HG02981 (cell line): ENCODE data around the gene GYPE.
"Not testable (repeated sequence)": the region's sequence is repeated elsewhere in the genome, so short reads cannot be mapped to it uniquely, and the experiment has no call there.

Experiments used
- ATAC-seq: cut with Tn5 transposase; IDR thresholded peaks from one replicate; pipeline ENCODE4 v1.9.1; 2021; ENCODE audit warnings: mild to moderate bottlenecking, moderate library complexity; ENCODE audit not compliant: unreplicated experiment

The GYPE gene

GRCh38 chr4:143905440-143905839 lies at the start of gene GYPE:
Gene GYPE (minus strand): TSS chr4:143905559. CDS start chr4:143905507, 52 bp downstream.
- not testable (repeated sequence) for ATAC-seq

GRCh38 chr4:143951458-143951972 lies 46.2 kb upstream of the GYPE start:
- not testable (repeated sequence) for ATAC-seq

- ATAC-seq: not testable (repeated sequence)
These were observed 45.6 kb upstream of the GYPE start for GRCh38 chr4:143950967-143951366.

- ATAC-seq: not testable (repeated sequence)
These were observed 44.8 kb upstream of the GYPE start for GRCh38 chr4:143950185-143950584.

- not testable (repeated sequence) for ATAC-seq
These were observed 42.1 kb upstream of the GYPE start for GRCh38 chr4:143947493-143947892.

- ATAC-seq: not testable (repeated sequence)
These were observed 35.3 kb upstream of the GYPE start for GRCh38 chr4:143940708-143941107.

- ATAC-seq: no peak
These were observed 34.2 kb upstream of the GYPE start for GRCh38 chr4:143939528-143939927.

- not testable (repeated sequence) for ATAC-seq
These were observed 33.5 kb upstream of the GYPE start for GRCh38 chr4:143938890-143939289.

GRCh38 chr4:143921181-143921580 lies 15.8 kb upstream of the GYPE start:
- ATAC-seq: no peak

GRCh38 chr4:143916485-143916884 lies 11.1 kb upstream of the GYPE start:
- ATAC-seq: not testable (repeated sequence)

GRCh38 chr4:143912478-143912877 lies 7.1 kb upstream of the GYPE start:
- ATAC-seq: not testable (repeated sequence)

- peak; percentile 58 for ATAC-seq
These were observed 6.4 kb upstream of the GYPE start for GRCh38 chr4:143911528-143912417.

GRCh38 chr4:143910906-143911305 lies 5.5 kb upstream of the GYPE start:
- not testable (repeated sequence) for ATAC-seq

GRCh38 chr4:143907811-143908210 lies 2.5 kb upstream of the GYPE start:
- peak; percentile 48 for ATAC-seq

- not testable (repeated sequence) for ATAC-seq
These were observed 928 bp downstream of the GYPE start for GRCh38 chr4:143904431-143904830.

GRCh38 chr4:143890323-143890722 lies 15.0 kb downstream of the GYPE start:
- ATAC-seq: not testable (repeated sequence)

GRCh38 chr4:143888189-143888588 lies 17.2 kb downstream of the GYPE start:
- ATAC-seq: not testable (repeated sequence)

GRCh38 chr4:143884965-143885364 lies 20.4 kb downstream of the GYPE start:
- not testable (repeated sequence) for ATAC-seq

- no peak for ATAC-seq
These were observed 21.8 kb downstream of the GYPE start for GRCh38 chr4:143883529-143883928.

- ATAC-seq: no peak
These were observed 22.5 kb downstream of the GYPE start for GRCh38 chr4:143882892-143883291.

GRCh38 chr4:143879561-143879960 lies 25.8 kb downstream of the GYPE start:
- not testable (repeated sequence) for ATAC-seq

GRCh38 chr4:143875357-143875756 lies 30.0 kb downstream of the GYPE start:
- peak; percentile 42 for ATAC-seq
